Sigmoid colon (tissue), 4 donors: Measurements from ENCODE around the gene SLC15A4.

ENCODE experiments used
- CTCF ChIP-seq, 4 experiments: fragments of 450-650 bp in 3 of 4; fragments of 200-600 bp in 1 of 4; IDR thresholded peaks; one replicate each; pipeline ENCODE4 v1.5.1; 2016 to 2019; ENCODE audit warnings: antibody characterized with exemption in 4 of 4, mild to moderate bottlenecking in 3 of 4, moderate library complexity in 2 of 4
- EP300 ChIP-seq, 4 donors: sonication (generic); formaldehyde crosslinking; IDR thresholded peaks; one replicate each; pipeline ENCODE4 v1.6.1; 2017; ENCODE audit warnings: antibody characterized with exemption in 4 of 4
- POLR2AphosphoS5 ChIP-seq, 4 donors: sonication (generic); formaldehyde crosslinking; IDR thresholded peaks; one replicate each; pipeline ENCODE4 v1.6.1; 2017; ENCODE audit warnings: antibody characterized with exemption in 4 of 4

- no peak for TF ChIP-seq CTCF (IDR thresholded peaks at IDR 0.05)
- TF ChIP-seq POLR2AphosphoS5 (IDR thresholded peaks at IDR 0.05) = no peak
- no peak for TF ChIP-seq EP300 (IDR thresholded peaks at IDR 0.05)
Measured at GRCh38 chr12:128852026-128852698, 28.4 kb upstream of the SLC15A4 start.
